VCaP (cell line): ENCODE data around the gene ARHGAP33.

ENCODE experiments used
- H3K27ac ChIP-seq: fragments of 450-650 bp; 2 replicates; pipeline ENCODE4 v1.5.1; 2017
- TF ChIP-seq, protein P1 (sequence below): fragments of 450-650 bp; conservative IDR thresholded peaks from 2 replicates; pipeline ENCODE4 v1.5.1; 2017; ENCODE audit warnings: mild to moderate bottlenecking, moderate library complexity

ARHGAP33 gene

DNA sequence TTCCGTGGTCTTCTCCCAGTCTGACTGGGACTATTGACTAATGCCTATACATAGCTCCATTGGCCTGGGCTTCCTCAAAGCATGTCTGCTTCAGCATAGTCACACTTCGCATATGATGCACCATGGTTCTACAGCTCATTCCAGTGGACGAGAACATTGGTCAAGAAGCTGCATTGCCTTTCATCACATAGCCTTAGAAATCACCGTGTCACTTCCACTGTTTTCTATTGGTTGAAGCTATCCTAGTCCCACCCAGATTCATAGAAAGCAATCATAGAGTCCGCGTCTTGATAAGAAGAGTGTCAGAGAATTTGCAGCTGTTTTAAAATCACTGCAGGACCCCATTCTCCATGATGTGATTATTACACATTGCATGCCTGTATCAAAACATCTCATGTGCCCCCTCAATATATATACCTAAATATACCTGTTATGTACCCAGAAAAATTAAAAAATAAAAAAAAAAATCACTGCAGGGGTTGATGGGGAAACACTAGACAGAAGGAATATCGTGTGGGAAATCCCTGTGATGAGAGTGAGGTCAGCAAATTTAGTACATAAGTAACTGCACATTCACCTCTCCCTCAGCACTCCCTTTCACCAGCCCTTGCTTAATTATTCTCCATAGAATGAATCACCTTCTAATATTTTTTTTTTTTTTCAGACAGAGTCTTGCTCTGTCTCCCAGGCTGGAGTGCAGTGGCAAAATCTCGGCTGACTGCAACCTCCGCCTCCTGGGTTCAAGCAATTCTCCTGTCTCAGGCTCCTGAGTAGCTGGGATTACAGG, 2.2 kb upstream of the ARHGAP33 start:
- H3K27ac ChIP-seq, result no peak overlapping the region
- TF ChIP-seq, protein P1, sequence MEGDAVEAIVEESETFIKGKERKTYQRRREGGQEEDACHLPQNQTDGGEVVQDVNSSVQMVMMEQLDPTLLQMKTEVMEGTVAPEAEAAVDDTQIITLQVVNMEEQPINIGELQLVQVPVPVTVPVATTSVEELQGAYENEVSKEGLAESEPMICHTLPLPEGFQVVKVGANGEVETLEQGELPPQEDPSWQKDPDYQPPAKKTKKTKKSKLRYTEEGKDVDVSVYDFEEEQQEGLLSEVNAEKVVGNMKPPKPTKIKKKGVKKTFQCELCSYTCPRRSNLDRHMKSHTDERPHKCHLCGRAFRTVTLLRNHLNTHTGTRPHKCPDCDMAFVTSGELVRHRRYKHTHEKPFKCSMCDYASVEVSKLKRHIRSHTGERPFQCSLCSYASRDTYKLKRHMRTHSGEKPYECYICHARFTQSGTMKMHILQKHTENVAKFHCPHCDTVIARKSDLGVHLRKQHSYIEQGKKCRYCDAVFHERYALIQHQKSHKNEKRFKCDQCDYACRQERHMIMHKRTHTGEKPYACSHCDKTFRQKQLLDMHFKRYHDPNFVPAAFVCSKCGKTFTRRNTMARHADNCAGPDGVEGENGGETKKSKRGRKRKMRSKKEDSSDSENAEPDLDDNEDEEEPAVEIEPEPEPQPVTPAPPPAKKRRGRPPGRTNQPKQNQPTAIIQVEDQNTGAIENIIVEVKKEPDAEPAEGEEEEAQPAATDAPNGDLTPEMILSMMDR, result no peak

DNA sequence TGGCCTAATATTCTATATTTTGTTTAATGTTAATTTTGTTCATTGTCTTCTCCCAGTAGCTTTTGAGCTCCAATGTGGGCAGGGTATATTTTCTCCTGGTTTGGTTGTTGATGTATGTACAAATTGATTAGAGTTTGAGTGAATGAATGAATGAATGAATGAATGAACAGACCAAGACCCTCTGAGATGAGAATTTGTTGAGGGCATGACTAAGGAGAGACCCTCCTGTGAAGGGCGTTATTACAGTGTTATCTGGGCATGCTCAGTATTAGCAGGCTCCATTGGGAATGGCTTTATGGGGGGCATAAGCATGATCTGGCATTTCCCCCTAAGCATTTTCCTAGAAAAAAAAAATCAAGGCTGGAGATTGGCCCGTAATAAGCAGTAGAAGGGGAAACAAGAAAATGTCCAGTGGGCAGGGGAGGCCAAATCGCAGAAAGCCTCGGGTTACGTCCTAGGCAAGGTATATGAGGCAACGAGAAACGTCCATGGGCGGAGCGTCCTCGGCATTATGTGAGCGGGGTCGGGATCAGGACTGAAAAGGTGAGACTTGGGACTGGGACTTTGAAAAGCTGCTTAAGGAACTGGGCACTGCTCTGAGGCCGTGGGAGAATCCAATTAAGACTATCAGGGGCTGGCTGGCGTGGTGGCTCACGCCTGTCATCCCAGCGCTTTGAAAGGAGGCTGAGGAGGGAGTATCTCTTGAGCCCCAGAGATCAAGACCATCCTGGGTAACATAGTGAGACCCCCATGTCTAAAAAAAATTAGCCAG, 904 bp upstream of the ARHGAP33 start:
- no peak overlapping the region; the same call in 1 of the 2 replicates for H3K27ac ChIP-seq
- TF ChIP-seq, protein P1, result no peak

DNA sequence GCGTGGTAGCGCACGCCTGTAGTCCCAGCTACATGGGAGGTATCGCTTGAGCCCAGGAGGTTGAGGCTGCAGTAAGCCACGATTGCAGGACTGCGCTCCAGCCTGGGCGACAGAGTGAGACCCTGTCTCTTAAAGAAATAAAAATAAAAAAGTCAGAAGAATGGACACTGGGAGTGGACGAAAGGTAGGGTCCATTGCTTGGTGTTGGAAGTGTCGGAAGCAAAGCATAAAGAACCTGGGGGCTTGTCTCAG, 392 bp upstream of the ARHGAP33 start:
- peak overlapping the region; percentile 66; the same call in 1 of the 2 replicates for H3K27ac ChIP-seq
- TF ChIP-seq, protein P1, result no peak

- TF ChIP-seq, protein P1, result no peak
- H3K27ac ChIP-seq, result peak overlapping the region; percentile 66; the same call in 1 of the 2 replicates
Measured at GRCh38 chr19:35776102-35776788, 881 bp downstream of the ARHGAP33 start.

GRCh38 chr19:35777086-35777841, 1.9 kb downstream of the ARHGAP33 start:
- TF ChIP-seq, protein P1, result no peak

GRCh38 chr19:35777961-35778360, 2.6 kb downstream of the ARHGAP33 start:
- H3K27ac ChIP-seq, result no peak overlapping the region

More at GRCh38 chr19:35777086-35777841, 1.9 kb downstream of the ARHGAP33 start:
- H3K27ac ChIP-seq, result no peak overlapping the region

More at GRCh38 chr19:35777961-35778360, 2.6 kb downstream of the ARHGAP33 start:
- TF ChIP-seq, protein P1, result no peak
